Measurements from ENCODE around the gene C17orf113.

The C17orf113 gene

DNA sequence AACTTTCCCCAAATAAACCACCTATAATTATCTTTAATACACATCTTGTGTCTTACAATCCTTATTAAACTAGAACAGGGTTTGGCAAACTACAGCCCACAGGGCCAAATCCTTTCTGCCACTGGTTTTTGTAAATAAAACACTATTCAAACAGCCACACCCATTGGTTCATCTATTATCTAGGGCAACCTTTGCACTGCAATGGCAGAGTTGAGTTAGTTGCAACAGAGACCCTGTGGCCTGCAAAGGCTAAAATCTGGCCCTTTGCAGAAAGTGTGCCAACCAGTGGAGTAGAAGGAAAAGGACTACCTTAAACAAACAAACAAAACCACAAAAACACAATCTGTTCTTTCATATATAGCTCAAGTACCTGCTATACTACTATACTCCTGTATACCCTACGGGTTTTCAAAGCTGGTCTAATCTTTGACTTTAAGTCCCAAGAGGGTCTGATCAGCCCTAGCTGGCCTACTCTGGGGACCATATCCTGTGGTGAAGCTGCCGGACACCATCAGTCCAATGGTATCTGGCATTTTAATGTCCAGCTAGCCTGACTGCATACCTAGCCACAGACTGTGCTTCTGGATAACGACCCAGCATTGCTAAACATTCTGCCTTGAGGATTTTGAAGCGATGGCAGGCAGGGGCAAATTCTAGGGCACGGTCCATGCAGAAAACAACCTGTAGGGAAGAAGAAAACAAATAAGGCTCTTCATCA is 60.5 kb downstream of the C17orf113 start:
- Histone ChIP-seq H2AFZ (ENCODE audit: low read depth) (no peak overlapping the region), H3K27me3 (ENCODE audit: insufficient read depth, low read depth) (no peaks in the 10 kb centered on the region), H3K9ac (no peak overlapping the region), H3K27ac (no peak overlapping the region), H3K79me2 (ENCODE audit: insufficient read depth, low read depth) (no peaks in the 10 kb centered on the region), H3K4me2 (no peak overlapping the region), H3K36me3 (ENCODE audit: insufficient read depth) (peaks cover 15% of the 10 kb centered on the region; the same call in 1 of the 2 replicates), H3K4me3 (IDR thresholded peaks at IDR 0.05; ENCODE audit: insufficient read depth, low read depth, low read length) (no peak overlapping the region), H3K4me1 (ENCODE audit: low read depth, poor library complexity, severe bottlenecking) (peaks cover 9% of the 10 kb centered on the region), H4K20me1 (ENCODE audit: insufficient read depth) (no peaks in the 10 kb centered on the region)
- TF ChIP-seq, protein P1, sequence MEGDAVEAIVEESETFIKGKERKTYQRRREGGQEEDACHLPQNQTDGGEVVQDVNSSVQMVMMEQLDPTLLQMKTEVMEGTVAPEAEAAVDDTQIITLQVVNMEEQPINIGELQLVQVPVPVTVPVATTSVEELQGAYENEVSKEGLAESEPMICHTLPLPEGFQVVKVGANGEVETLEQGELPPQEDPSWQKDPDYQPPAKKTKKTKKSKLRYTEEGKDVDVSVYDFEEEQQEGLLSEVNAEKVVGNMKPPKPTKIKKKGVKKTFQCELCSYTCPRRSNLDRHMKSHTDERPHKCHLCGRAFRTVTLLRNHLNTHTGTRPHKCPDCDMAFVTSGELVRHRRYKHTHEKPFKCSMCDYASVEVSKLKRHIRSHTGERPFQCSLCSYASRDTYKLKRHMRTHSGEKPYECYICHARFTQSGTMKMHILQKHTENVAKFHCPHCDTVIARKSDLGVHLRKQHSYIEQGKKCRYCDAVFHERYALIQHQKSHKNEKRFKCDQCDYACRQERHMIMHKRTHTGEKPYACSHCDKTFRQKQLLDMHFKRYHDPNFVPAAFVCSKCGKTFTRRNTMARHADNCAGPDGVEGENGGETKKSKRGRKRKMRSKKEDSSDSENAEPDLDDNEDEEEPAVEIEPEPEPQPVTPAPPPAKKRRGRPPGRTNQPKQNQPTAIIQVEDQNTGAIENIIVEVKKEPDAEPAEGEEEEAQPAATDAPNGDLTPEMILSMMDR (conservative IDR thresholded peaks at IDR 0.05; ENCODE audit: low read depth, low read length), result no peak

DNA sequence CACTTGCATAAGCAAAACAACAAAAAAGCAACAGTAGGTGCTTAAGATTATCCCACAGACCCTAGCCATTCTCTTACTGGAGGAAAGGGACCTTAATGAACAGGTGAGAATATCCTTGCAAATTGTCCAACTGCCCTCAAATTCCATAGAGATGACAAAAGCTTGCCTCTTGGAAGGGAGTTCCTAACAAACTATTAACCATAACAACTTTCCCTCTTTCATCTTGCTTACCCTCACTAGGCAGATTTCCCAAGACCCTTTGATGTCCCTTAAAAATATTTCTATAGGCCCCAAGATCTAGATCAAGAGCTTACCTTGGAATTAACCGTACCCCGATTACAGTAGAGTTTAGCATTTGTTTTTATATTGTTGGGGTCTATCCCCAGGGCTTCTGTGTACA is 62.0 kb downstream of the C17orf113 start:
- no peaks in the 10 kb centered on the region for H3K79me2 ChIP-seq (ENCODE audit: insufficient read depth, low read depth)
- H3K4me3 ChIP-seq (IDR thresholded peaks at IDR 0.05; ENCODE audit: insufficient read depth, low read depth, low read length), result no peak overlapping the region
- no peaks in the 10 kb centered on the region for H4K20me1 ChIP-seq (ENCODE audit: insufficient read depth)
- H3K36me3 ChIP-seq (ENCODE audit: insufficient read depth), result peaks cover 10% of the 10 kb centered on the region; the same call in 1 of the 2 replicates
- H3K9ac ChIP-seq, result no peak overlapping the region
- TF ChIP-seq, protein P1 (conservative IDR thresholded peaks at IDR 0.05; ENCODE audit: low read depth, low read length), result no peak
- no peaks in the 10 kb centered on the region for H3K27me3 ChIP-seq (ENCODE audit: insufficient read depth, low read depth)
- H3K27ac ChIP-seq, result no peak overlapping the region
- H3K4me2 ChIP-seq, result no peak overlapping the region
- peaks cover 9% of the 10 kb centered on the region for H3K4me1 ChIP-seq (ENCODE audit: low read depth, poor library complexity, severe bottlenecking)
- no peak overlapping the region for H2AFZ ChIP-seq (ENCODE audit: low read depth)

Measured in KMS-11 (cell line).